HepG2 (cell line): ENCODE measurements around the gene RILPL1. TPM values are rescaled to one million over a fixed set of nuclear protein-coding genes. Genes with fewer than 3 reads are reported as not detected.

ENCODE experiments used
- ATAC-seq: fragments of 200-7000 bp; cut with Tn5 transposase; 3 replicates; pipeline ENCODE4 v1.9.1; 2020; ENCODE audit warnings: mild to moderate bottlenecking, moderate library complexity
- BruUV-seq: library from RNA; stranded (reverse); fragments of 400-500 nt; replicated peaks from 2 replicates; lab custom pipeline; 2021; lab: Mats Ljungman, UMichigan
- CTCF ChIA-PET: fragments of 300-600 bp; formaldehyde crosslinking; extraction: SDS; loops from one replicate; lab custom pipeline; 2021; ENCODE audit warnings: low total read pairs, inconsistent platforms, low intra/inter-chr PET ratio; lab: Yijun Ruan, JAX
- POLR2A ChIA-PET: fragments of 350-600 bp; sonication (Branson Sonifier 250); formaldehyde crosslinking; loops from one replicate; lab custom pipeline; 2020; ENCODE audit warnings: antibody characterized with exemption, inconsistent platforms; lab: Yijun Ruan, JAX
- DNase-seq: peaks from one replicate; pipeline ENCODE4 v3.0.0-alpha.2; 2015; ENCODE audit warnings: low spot score
- FAIRE-seq: peaks from 3 replicates; lab custom pipeline; 2011; peaks lifted over from hg19 to GRCh38; lab: Jason Lieb, UNC
- H2AFZ ChIP-seq: one replicate; pipeline ENCODE4 v1.6.1; 2011; ENCODE audit warnings: low read length, inconsistent platforms
- H3K27ac ChIP-seq: fragments of 300-600 bp; 3 replicates; pipeline ENCODE4 v1.8.0; 2011; ENCODE audit warnings: mixed run types, mild to moderate bottlenecking, mixed read lengths, low read length, inconsistent platforms; ENCODE audit not compliant: insufficient read depth; ENCODE audit errors: extremely low read length
- H3K27me3 ChIP-seq, 2 experiments: fragments of 200-600 bp in 1 of 2; 2 replicates in 1 of 2; 3 replicates in 1 of 2; pipeline versions ENCODE4 v1.6.0 to v1.8.0; 2011; ENCODE audit warnings: low read length in 2 of 2, mild to moderate bottlenecking in 2 of 2, moderate library complexity in 2 of 2, inconsistent platforms in 1 of 2; ENCODE audit not compliant: insufficient read depth in 2 of 2, control insufficient read depth in 1 of 2
- H3K36me3 ChIP-seq, 2 experiments: fragments of 200-600 bp in 1 of 2; replicated peaks in 1 of 2; 2 replicates in 1 of 2; 3 replicates in 1 of 2; pipeline versions ENCODE4 v1.5.1 to v1.8.0; 2011; ENCODE audit warnings: low read length in 2 of 2, inconsistent platforms in 1 of 2; ENCODE audit not compliant: insufficient read depth in 2 of 2, control insufficient read depth in 1 of 2
- H3K4me1 ChIP-seq: 2 replicates; pipeline ENCODE4 v1.5.1; 2012; ENCODE audit warnings: low read length, inconsistent platforms; ENCODE audit not compliant: insufficient read depth
- H3K4me2 ChIP-seq: 2 replicates; pipeline ENCODE4 v1.6.0; 2011; ENCODE audit warnings: low read depth, low read length, inconsistent platforms
- H3K4me3 ChIP-seq, 3 experiments: fragments of 200-600 bp in 1 of 3; sonication (generic), shearing (Covaris generic) in 1 of 3; replicated peaks in 1 of 3; 2 replicates each; pipeline ENCODE4 v1.5.1; 2011 to 2016; ENCODE audit warnings: low read length in 3 of 3, inconsistent platforms in 2 of 3, low read depth in 2 of 3, mild to moderate bottlenecking in 2 of 3, control low read depth in 1 of 3, mixed read lengths in 1 of 3; ENCODE audit not compliant: insufficient read depth in 1 of 3
- H3K79me2 ChIP-seq: one replicate; pipeline ENCODE4 v1.6.1; 2011; ENCODE audit warnings: low read length, inconsistent platforms; ENCODE audit not compliant: insufficient read depth
- H3K9ac ChIP-seq: 2 replicates; pipeline ENCODE4 v1.6.0; 2011; ENCODE audit warnings: mild to moderate bottlenecking, low read depth, low read length, inconsistent platforms; ENCODE audit not compliant: insufficient read depth
- H3K9me3 ChIP-seq: 2 replicates; pipeline ENCODE4 v1.5.1; 2012; ENCODE audit warnings: mild to moderate bottlenecking, low read length
- H4K20me1 ChIP-seq: 2 replicates; pipeline ENCODE4 v1.6.0; 2011; ENCODE audit warnings: inconsistent platforms, mild to moderate bottlenecking, low read length, moderate library complexity; ENCODE audit not compliant: insufficient read depth
- NR1H2 ChIP-seq: sonication (generic); formaldehyde crosslinking; IDR thresholded peaks from 2 replicates; pipeline ENCODE4 v1.8.1; 2022; ENCODE audit warnings: low read depth, missing genetic modification reagents, borderline replicate concordance
- ZNF282 ChIP-seq: fragments of 450-650 bp; IDR thresholded peaks from 2 replicates; pipeline ENCODE4 v1.6.1; 2018; ENCODE audit not compliant: partially characterized antibody
- ZNF460 ChIP-seq: sonication (generic); formaldehyde crosslinking; IDR thresholded peaks from 2 replicates; pipeline ENCODE4 v1.5.1; 2020; ENCODE audit warnings: missing genetic modification reagents, mild to moderate bottlenecking, borderline replicate concordance
- ZNF777 ChIP-seq: sonication (generic); formaldehyde crosslinking; IDR thresholded peaks from 2 replicates; pipeline ENCODE4 v1.4.0; 2020; ENCODE audit warnings: missing genetic modification reagents
- WGBS: methylation state at CpG from one replicate; pipeline ENCODE4 v1.1.6; 2017; ENCODE audit warnings: low lambda C conversion rate; 5-methylcytosine and 5-hydroxymethylcytosine counted together
- in situ Hi-C: cut with HindIII; loops from 2 replicates; pipeline ENCODE4 v1.10.0; 2017; ENCODE audit warnings: low pct_unique_long_range_greater_than_20kb; ENCODE audit not compliant: extremely low pct_ligation_motif_present
- intact Hi-C: fragments of 100-400 bp; cut with micrococcal nuclease; formaldehyde crosslinking; loops from one replicate; pipeline ENCODE4 v1.10.0; 2022; ENCODE audit not compliant: unreplicated experiment
- polyA plus RNA-seq, 8 experiments: library from polyadenylated mRNA; depleted of rRNA in 3 of 8; stranded (reverse) in 7 of 8; unstranded in 1 of 8; fragments of >200 nt; fragmentation: Illumina TruSeq in 4 of 8; extraction: Trizol in 4 of 8; gene quantifications; 2 replicates each; pipeline versions ENCODE4 v1.2.1 to v1.2.3, GENCODE V29; 2011 to 2016; ENCODE audit warnings: low read depth in 4 of 8, missing spikeins in 1 of 8, mixed read lengths in 1 of 8; ENCODE audit not compliant: insufficient read depth in 1 of 8
- total RNA-seq, 5 experiments: library from RNA; depleted of rRNA; stranded (reverse); fragments of >200 nt; fragmentation: Illumina TruSeq; extraction: Trizol; gene quantifications; 2 replicates each; pipeline ENCODE4 v1.2.3, GENCODE V29; 2016; ENCODE audit warnings: low read depth in 1 of 5
- TF ChIP-seq, protein P1 (sequence below): sonication (generic); formaldehyde crosslinking; IDR thresholded peaks from 2 replicates; pipeline ENCODE4 v1.4.0; 2020; ENCODE audit warnings: mild to moderate bottlenecking, missing genetic modification reagents
- TF ChIP-seq, protein P2 (sequence below): sonication (generic); formaldehyde crosslinking; IDR thresholded peaks from 2 replicates; pipeline ENCODE4 v1.5.0; 2020; ENCODE audit warnings: mild to moderate bottlenecking, missing genetic modification reagents
- TF ChIP-seq, protein P3 (sequence below): sonication (generic); formaldehyde crosslinking; IDR thresholded peaks from 2 replicates; pipeline ENCODE4 v1.9.0; 2022; ENCODE audit warnings: low read depth, missing genetic modification reagents
- TF ChIP-seq, protein P4 (sequence below): sonication (generic); formaldehyde crosslinking; IDR thresholded peaks from 2 replicates; pipeline ENCODE4 v1.8.0; 2023; ENCODE audit warnings: mild to moderate bottlenecking, missing genetic modification reagents
- TF ChIP-seq, protein P5 (sequence below): sonication (generic); formaldehyde crosslinking; IDR thresholded peaks from 2 replicates; pipeline ENCODE4 v1.4.0; 2020; ENCODE audit warnings: mild to moderate bottlenecking, low read depth, missing genetic modification reagents

RILPL1 gene
- total and polyA plus RNA-seq, 2 of the 13 experiments (the other 11 are each of a cell fraction or from before 2014, with no cell fraction given) = 5.8 to 28.4 TPM

DNA sequence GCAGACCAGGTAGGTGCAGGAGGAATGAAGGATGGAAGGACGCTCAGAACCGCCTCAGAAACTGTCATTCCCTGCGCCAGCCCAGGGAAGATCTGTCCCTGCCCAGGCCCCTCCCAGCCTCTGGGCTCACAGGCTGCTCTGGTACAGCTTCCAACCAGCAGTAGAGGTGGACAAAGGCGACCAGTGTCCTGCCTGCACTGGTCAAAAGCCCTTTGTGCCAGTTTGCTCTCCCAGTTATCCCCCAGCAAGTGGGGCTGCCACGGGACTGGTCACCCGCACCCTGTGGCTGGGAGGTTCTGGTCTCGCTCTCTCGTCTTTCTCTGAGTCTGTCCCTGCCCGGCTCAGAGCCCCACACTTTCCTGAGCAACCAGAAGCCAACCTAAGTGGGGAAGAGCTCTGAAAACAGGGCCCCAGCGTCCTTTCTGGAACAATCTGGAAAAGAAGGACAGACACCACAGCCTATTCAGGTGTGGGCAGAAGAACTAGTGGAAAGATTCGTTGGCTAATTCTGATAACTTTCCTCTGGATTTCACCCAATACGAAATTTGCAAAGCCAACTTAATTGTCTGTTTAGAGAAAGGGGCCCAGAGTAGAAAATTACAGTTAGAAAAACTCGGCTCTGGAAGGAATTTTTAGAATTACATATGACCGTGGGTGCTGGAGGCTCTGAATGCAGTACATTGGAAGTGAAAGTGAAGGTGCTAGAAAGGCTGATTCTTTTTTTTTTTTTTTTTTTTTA, 53.9 kb downstream of the RILPL1 start:
- no peak for FAIRE-seq
- Histone ChIP-seq H3K4me1 (peaks cover 6% of the 10 kb centered on the region; the same call in 1 of the 2 replicates), H3K9me3 (no peaks in the 10 kb centered on the region), H3K27ac (no peak overlapping the region), H3K36me3 (peaks cover 15 to 22% of the 10 kb centered on the region in 2 experiments; a peak in 4 of 5 replicates), H3K9ac (no peak overlapping the region), H3K4me3 (no peak overlapping the region), H2AFZ (no peak overlapping the region), H4K20me1 (no peaks in the 10 kb centered on the region), H3K27me3 (no peaks in the 10 kb centered on the region), H3K79me2 (no peaks in the 10 kb centered on the region), H3K4me2 (no peak overlapping the region)
- intact Hi-C loops = no loop called here
- in situ Hi-C loops = no loop called here
- TF ChIP-seq, protein P1, sequence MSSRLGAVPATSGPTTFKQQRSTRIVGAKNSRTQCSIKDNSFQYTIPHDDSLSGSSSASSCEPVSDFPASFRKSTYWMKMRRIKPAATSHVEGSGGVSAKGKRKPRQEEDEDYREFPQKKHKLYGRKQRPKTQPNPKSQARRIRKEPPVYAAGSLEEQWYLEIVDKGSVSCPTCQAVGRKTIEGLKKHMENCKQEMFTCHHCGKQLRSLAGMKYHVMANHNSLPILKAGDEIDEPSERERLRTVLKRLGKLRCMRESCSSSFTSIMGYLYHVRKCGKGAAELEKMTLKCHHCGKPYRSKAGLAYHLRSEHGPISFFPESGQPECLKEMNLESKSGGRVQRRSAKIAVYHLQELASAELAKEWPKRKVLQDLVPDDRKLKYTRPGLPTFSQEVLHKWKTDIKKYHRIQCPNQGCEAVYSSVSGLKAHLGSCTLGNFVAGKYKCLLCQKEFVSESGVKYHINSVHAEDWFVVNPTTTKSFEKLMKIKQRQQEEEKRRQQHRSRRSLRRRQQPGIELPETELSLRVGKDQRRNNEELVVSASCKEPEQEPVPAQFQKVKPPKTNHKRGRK (CRISPR knock-in tag) = no peak
- TF ChIP-seq NR1H2 (CRISPR knock-in tag) (no peak), ZNF777 (CRISPR knock-in tag) (no peak), ZNF282 (no peak), ZNF460 (CRISPR knock-in tag) (no peak)
- TF ChIP-seq, protein P2, sequence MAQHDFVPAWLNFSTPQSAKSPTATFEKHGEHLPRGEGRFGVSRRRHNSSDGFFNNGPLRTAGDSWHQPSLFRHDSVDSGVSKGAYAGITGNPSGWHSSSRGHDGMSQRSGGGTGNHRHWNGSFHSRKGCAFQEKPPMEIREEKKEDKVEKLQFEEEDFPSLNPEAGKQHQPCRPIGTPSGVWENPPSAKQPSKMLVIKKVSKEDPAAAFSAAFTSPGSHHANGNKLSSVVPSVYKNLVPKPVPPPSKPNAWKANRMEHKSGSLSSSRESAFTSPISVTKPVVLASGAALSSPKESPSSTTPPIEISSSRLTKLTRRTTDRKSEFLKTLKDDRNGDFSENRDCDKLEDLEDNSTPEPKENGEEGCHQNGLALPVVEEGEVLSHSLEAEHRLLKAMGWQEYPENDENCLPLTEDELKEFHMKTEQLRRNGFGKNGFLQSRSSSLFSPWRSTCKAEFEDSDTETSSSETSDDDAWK (CRISPR knock-in tag) = no peak
- TF ChIP-seq, protein P3, sequence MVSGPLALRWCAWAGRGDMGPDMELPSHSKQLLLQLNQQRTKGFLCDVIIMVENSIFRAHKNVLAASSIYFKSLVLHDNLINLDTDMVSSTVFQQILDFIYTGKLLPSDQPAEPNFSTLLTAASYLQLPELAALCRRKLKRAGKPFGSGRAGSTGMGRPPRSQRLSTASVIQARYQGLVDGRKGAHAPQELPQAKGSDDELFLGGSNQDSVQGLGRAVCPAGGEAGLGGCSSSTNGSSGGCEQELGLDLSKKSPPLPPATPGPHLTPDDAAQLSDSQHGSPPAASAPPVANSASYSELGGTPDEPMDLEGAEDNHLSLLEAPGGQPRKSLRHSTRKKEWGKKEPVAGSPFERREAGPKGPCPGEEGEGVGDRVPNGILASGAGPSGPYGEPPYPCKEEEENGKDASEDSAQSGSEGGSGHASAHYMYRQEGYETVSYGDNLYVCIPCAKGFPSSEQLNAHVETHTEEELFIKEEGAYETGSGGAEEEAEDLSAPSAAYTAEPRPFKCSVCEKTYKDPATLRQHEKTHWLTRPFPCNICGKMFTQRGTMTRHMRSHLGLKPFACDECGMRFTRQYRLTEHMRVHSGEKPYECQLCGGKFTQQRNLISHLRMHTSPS (CRISPR knock-in tag) = no peak
- TF ChIP-seq, protein P4, sequence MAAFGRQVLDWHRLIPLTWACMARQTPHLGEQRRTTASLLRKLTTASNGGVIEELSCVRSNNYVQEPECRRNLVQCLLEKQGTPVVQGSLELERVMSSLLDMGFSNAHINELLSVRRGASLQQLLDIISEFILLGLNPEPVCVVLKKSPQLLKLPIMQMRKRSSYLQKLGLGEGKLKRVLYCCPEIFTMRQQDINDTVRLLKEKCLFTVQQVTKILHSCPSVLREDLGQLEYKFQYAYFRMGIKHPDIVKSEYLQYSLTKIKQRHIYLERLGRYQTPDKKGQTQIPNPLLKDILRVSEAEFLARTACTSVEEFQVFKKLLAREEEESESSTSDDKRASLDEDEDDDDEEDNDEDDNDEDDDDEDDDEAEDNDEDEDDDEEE (CRISPR knock-in tag) = no peak
- TF ChIP-seq, protein P5, sequence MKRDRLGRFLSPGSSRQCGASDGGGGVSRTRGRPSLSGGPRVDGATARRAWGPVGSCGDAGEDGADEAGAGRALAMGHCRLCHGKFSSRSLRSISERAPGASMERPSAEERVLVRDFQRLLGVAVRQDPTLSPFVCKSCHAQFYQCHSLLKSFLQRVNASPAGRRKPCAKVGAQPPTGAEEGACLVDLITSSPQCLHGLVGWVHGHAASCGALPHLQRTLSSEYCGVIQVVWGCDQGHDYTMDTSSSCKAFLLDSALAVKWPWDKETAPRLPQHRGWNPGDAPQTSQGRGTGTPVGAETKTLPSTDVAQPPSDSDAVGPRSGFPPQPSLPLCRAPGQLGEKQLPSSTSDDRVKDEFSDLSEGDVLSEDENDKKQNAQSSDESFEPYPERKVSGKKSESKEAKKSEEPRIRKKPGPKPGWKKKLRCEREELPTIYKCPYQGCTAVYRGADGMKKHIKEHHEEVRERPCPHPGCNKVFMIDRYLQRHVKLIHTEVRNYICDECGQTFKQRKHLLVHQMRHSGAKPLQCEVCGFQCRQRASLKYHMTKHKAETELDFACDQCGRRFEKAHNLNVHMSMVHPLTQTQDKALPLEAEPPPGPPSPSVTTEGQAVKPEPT (CRISPR knock-in tag) = no peak
- WGBS = 98% methylated on average over 13 of the region's 14 CpGs
- BruUV-seq = no TSS peak
- POLR2A ChIA-PET = no interaction called here
- ATAC-seq = no peak
- DNase-seq = no peak
- CTCF ChIA-PET = no interaction called here
